Chondrocyte (in vitro differentiated cells): ENCODE data around the gene BAIAP2. TPM values are rescaled to one million over a fixed set of nuclear protein-coding genes. Genes with fewer than 3 reads are reported as not detected.

ENCODE experiments used
- DNase-seq: peaks from one replicate; pipeline ENCODE4 v3.0.0; 2021; ENCODE audit warnings: mixed read lengths, low spot score
- H3K27ac Mint-ChIP-seq: one replicate; pipeline ENCODE4 v1.8.0; 2021; ENCODE audit warnings: mild to moderate bottlenecking, moderate library complexity, mixed read lengths; ENCODE audit not compliant: unreplicated experiment
- H3K27me3 Mint-ChIP-seq: 2 replicates; pipeline ENCODE4 v1.8.0; 2021; ENCODE audit warnings: low read depth, mixed read lengths
- H3K36me3 Mint-ChIP-seq: 2 replicates; pipeline ENCODE4 v1.8.0; 2021; ENCODE audit warnings: low read depth, mixed read lengths
- H3K4me1 Mint-ChIP-seq: 2 replicates; pipeline ENCODE4 v1.8.0; 2021; ENCODE audit warnings: low read depth, mild to moderate bottlenecking, mixed read lengths
- H3K4me3 Mint-ChIP-seq: one replicate; pipeline ENCODE4 v1.8.0; 2021; ENCODE audit warnings: mild to moderate bottlenecking, moderate library complexity, mixed read lengths; ENCODE audit not compliant: unreplicated experiment
- H3K9me3 Mint-ChIP-seq: 2 replicates; pipeline ENCODE4 v1.8.0; 2021; ENCODE audit warnings: low read depth, mixed read lengths
- CTCF ChIP-seq: fragments of 200-600 bp; sonication (generic); IDR thresholded peaks from 2 replicates; pipeline ENCODE4 v1.5.0; 2021; ENCODE audit warnings: antibody characterized with exemption, mild to moderate bottlenecking, moderate library complexity
- total RNA-seq: library from RNA; stranded (reverse); gene quantifications from 3 replicates; pipeline ENCODE4 v1.2.1, GENCODE V29; 2021

Gene BAIAP2
- total RNA-seq, 1 donor from 2014 or later = 29.5 TPM

GRCh38 chr17:81067391-81067811 is 32.5 kb downstream of the BAIAP2 start:
- Mint-ChIP-seq H3K4me3 (no peak overlapping the region), H3K9me3 (no peaks in the 10 kb centered on the region), H3K4me1 (peaks cover 37% of the 10 kb centered on the region), H3K27me3 (no peaks in the 10 kb centered on the region), H3K27ac (no peak overlapping the region), H3K36me3 (no peaks in the 10 kb centered on the region)
- DNase-seq = no peak
- no peak for TF ChIP-seq CTCF

GRCh38 chr17:81068411-81069134 is 33.6 kb downstream of the BAIAP2 start:
- no peaks in the 10 kb centered on the region for H3K9me3 Mint-ChIP-seq
- no peaks in the 10 kb centered on the region for H3K27me3 Mint-ChIP-seq
- no peak for DNase-seq

GRCh38 chr17:81069135-81069645 is 34.2 kb downstream of the BAIAP2 start:
- H3K4me1 Mint-ChIP-seq = peaks cover 22% of the 10 kb centered on the region
- H3K4me3 Mint-ChIP-seq = no peak overlapping the region
- H3K36me3 Mint-ChIP-seq = peaks cover 3% of the 10 kb centered on the region
- H3K27ac Mint-ChIP-seq = no peak overlapping the region
- H3K9me3 Mint-ChIP-seq = no peaks in the 10 kb centered on the region
- no peak for TF ChIP-seq CTCF
- no peak for DNase-seq
- no peaks in the 10 kb centered on the region for H3K27me3 Mint-ChIP-seq

More at GRCh38 chr17:81068411-81069134, 33.6 kb downstream of the BAIAP2 start:
- Mint-ChIP-seq H3K27ac (no peak overlapping the region), H3K4me3 (no peak overlapping the region), H3K36me3 (peaks cover 1% of the 10 kb centered on the region), H3K4me1 (peaks cover 28% of the 10 kb centered on the region)
- no peak for TF ChIP-seq CTCF

- H3K36me3 Mint-ChIP-seq = peaks cover 3% of the 10 kb centered on the region
- H3K4me3 Mint-ChIP-seq = no peak overlapping the region
- no peak for DNase-seq
- no peaks in the 10 kb centered on the region for H3K9me3 Mint-ChIP-seq
- H3K4me1 Mint-ChIP-seq = peaks cover 20% of the 10 kb centered on the region
- H3K27me3 Mint-ChIP-seq = no peaks in the 10 kb centered on the region
- no peak for TF ChIP-seq CTCF
- H3K27ac Mint-ChIP-seq = no peak overlapping the region
These were observed 35.7 kb downstream of the BAIAP2 start for GRCh38 chr17:81070541-81071246.
